HG03066 (cell line): ENCODE results near the gene ACTR3C.
"Not testable (repeated sequence)": the region's sequence is repeated elsewhere in the genome, so short reads cannot be mapped to it uniquely, and the experiment has no call there.

Experiments used
- ATAC-seq: cut with Tn5 transposase; IDR thresholded peaks from one replicate; pipeline ENCODE4 v1.9.1; 2021; ENCODE audit warnings: low read depth; ENCODE audit not compliant: unreplicated experiment

ACTR3C gene

DNA sequence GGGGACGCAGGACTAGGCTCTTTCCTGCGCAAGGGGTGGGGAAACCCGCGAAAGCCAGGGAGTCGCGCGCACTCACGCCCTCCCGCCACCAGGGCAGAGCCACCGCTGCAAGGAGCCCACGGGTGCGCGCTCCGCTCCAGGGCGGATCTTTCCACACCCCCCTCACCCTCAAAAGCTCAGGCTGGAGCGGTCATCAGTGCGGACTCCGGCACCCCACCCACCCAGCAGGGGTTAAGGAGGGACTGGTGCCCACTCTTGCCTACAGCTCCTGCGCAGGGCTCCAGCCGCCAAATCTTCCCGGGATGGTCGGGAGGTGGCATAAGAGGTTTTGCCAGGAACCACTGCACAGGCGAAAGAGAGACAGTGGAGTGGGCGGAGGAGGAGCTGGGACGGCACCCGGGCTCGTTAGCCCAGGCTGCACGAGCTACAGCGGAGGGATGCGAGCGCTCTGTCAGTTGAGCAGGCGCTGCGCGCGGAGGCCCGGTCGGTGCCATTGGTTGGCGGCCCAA lies 102.6 kb downstream of the ACTR3C start:
- not testable (repeated sequence) for ATAC-seq

DNA sequence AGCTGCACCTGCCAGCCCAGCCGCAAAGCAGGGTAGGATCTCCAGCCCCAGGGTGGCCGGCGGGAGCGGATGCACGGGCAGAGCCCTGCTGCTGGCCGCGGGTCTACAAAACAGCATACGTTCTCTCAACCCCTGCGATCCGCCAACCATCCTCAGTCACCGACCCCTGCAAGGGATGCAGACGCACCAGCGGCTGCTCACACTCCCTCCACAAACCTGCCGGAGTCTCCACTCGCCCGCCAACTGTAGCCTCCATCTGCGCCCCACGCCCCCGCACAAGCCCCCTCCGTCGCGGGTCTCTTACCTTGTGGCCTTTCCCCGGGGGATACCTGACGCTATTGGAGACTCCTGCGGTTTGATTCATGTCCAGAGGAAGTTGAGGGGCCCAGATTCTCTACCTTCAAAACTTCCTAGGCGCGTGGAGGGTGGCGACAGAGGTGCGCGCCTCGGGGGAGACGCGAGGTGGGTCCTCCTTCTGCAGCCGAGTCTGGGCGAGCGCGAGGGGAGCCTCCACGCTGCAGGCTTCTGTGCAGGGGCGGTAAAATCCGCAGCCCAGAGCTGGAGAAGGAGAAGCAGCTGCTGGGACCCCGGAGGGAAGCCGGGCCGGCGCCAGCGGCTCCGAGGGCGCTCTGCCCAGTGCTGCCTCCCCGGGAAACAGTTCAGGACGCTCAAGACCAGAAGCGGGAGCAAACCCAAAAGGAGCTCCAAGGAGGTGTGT lies 103.2 kb downstream of the ACTR3C start:
- ATAC-seq = not testable (repeated sequence)

DNA sequence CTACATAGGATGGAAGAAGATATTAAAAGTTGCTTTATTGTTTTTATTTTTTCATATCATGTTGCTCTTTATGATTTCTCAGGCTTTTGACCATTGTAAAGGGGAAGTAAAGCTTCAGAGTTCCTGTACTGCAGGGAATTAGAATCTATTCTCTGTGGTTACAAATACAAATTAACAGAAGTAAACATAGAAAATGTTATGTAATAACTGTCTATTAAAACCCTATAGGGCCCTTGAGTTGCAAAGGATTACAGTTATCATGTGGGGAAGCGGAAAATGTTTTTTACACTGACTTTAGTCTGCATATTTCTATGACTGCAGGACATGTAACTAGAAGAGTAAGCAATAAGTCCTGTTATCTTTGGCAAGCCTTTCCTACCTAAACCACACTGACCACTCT lies 116.5 kb downstream of the ACTR3C start:
- not testable (repeated sequence) for ATAC-seq

GRCh38 chr7:150205866-150206265 lies 117.5 kb downstream of the ACTR3C start:
- not testable (repeated sequence) for ATAC-seq

GRCh38 chr7:150204577-150204976 lies 118.8 kb downstream of the ACTR3C start:
- not testable (repeated sequence) for ATAC-seq

GRCh38 chr7:150202894-150203293 lies 120.5 kb downstream of the ACTR3C start:
- not testable (repeated sequence) for ATAC-seq
